ENCODE data around the gene ARL14EP.

- no peak for TF ChIP-seq CTCF (IDR thresholded peaks at IDR 0.05; ENCODE audit: low read length)
- no peak for TF ChIP-seq EZH2 (IDR thresholded peaks at IDR 0.05; ENCODE audit: borderline replicate concordance, low read length)
Observed at GRCh38 chr11:30351061-30351460, 28.2 kb downstream of the ARL14EP start.

Data from OCI-LY1 (cell line).